ENCODE data around the gene UTS2B. TPM values are rescaled to one million over a fixed set of nuclear protein-coding genes. Genes with fewer than 3 reads are reported as not detected.

The UTS2B gene
- total RNA-seq, 1 donor from 2014 or later = 4.8 TPM

DNA sequence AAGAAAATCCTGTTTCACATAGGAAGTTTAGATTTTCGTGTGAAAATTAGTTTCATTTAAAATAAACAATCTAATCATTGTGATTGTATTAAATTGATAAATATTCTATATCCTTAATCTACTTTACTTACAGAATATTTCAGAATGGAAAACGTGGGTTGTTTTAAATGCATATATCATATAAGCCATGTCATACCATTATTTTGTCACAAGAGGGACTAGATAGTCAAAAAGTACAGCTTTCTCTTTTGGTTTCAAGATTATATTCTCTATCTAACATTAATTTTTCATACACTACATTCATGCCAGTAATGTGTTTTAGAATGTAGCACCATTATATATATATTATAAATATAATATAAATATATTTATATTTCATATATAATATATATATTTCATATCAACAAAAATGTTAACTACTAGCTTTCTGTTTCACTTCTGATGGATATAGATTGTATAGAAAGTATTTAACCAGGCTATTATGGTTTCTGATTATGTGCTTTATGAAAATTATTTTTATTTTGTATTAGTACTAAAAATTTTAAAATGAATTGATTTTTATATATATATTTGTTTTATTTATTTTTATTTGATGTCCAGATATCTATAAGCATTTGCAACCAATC is 86.0 kb downstream of the UTS2B start:
- peak; percentile 36 for DNase-seq (ENCODE audit: low spot score)

DNA sequence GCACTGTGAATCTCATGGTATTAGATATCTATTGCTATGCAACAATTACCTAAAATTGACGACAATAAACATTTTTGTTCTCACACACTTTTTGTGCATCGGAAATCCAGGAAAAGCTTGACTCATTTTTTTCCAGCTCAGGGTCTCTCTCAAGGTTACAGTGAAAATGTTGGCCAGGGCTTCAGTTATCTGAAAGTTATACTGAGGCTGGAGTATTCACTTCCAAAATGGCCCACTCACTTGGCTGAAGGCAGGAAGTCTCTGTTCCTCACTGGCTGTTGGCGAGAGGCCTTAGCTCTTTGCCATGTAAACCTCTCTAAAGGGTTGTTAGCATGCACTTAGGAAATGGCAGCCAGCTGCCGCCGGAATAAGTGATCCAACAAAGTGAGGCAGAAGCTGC is 89.8 kb downstream of the UTS2B start:
- DNase-seq (ENCODE audit: low spot score) = no peak

DNA sequence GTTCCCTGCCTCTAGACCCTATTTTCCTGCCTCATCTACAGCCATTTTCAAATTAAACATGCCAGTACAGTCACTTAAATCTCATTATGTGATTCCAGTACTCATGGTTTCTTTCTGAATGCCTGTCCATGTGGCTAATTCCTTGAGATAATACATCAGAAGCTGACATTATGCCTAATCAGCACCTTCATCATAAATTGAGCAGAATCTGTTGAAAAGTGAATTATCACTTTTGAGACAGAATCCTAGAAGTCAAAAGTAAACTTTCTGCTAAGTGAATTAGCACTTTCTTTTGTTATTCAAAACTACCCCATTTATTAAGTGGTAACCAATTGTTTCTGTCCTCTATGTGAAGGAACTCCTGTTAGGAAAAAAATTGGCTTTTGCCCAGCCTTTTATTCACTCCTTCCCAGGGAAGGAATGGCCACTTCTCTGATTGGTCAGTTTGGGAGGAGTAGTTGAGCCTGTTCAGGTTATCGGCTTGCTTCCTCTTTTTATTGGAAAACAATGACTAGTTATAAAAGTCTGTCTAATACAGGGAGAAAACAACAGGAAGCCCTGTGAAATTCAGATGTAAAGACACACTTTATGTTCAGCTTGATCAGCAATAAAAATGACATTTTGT is 90.8 kb downstream of the UTS2B start:
- no peak for DNase-seq (ENCODE audit: low spot score)

- no peak for DNase-seq (ENCODE audit: low spot score)
Observed at GRCh38 chr3:191238321-191238817, 92.0 kb downstream of the UTS2B start.

DNA sequence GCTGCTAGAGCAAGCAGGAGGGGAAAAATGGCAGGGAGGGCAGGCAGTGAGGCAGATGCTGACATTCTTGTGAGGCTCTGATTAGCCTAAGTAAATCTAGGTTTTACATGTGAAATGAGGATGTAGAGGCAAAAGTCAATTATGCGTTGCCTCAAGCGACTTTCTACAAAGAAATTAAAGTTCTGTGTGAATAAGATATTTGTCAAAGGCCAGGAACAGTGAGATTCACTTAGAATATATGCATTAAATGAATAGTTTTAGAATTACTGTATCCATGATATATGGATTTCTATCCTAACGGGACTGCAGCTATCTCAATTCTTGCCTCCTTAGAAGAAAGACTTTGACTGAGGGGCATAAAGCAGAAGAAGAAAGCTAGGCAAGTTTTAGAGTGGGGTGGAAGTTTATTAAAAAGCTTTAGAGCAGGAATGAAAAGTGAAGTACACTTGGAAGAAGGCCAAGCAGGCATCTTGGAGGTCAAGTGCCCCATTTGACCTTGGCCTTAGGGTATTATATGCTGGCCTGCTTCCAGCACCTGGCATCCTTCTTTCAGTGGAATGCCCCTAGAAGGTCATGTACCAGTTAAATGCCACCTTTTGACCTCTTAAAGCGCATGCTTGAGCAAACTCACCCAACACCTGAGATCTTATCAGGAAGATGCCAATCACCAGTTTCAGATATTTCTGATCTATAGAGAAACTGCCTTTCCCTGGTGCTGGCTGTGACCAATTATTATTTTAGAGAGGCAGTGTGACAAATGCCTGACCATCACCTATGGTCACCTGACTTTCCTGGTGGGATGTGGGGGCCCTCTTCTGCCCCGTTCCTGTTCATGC is 93.1 kb downstream of the UTS2B start:
- no peak for DNase-seq (ENCODE audit: low spot score)

DNA sequence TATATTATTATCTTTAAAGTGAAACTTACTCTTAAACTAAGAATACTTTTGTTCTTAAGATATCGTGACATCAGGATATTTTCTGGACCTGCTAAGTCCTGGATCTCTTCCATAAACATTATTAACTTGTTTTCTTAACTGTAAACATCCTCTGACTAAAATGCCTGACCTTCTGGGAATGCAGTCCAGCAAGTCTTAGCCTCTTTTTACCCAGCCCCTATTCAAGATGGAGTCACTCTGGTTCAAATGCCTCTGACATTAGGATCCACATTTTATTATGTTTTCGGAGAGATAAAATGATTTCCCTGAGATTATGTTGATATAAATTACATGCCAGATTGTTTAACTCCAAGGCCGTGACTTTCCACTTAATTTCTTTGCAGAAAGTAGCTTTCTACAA is 93.7 kb downstream of the UTS2B start:
- no peak for DNase-seq (ENCODE audit: low spot score)

DNA sequence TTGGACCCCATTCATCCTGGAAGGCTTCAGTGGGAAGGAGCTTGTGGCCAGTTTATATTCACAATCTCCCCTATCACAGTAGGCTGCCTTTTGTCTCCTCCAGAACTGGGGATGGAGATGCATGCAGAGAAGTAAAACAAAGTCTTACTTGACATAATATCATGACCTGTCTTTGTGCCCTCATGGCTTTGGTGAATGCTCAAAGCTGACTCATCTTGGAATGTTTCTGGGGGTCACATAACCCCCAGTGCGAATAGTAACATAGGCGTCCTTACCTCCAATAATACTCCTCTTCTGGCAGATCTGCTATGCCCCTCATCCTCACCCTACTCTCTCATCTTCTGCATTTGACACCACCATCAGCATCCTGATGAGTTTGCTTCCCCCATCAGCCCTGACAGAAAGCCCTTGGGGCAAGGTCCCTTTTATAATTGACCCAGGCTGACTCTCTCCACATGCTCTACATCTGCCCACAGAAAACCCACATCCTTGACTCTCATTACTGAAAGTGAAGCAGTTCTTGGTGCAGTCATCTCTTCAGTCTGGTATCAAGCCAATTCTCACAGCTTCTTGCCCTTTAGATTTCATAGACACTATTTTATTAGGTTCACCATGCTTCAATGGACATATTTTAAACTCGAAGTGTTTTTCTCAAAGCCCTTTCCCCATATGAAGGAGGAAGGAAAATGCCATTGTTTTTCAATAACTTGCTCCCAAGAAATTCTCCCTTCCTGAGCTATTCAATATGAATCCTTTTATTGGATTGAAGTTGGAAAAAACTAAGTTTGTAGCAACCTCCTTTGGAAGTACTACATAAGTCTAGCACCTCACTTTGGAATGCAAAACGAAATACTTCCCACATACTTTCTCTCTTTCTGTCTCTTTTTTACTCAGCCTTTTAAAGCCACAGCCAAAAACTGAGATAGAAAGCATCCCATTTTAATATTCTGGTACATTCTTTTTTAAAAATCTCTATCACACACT is 94.7 kb downstream of the UTS2B start:
- DNase-seq (ENCODE audit: low spot score) = no peak

GRCh38 chr3:191234216-191234615 is 96.1 kb downstream of the UTS2B start:
- DNase-seq (ENCODE audit: low spot score) = no peak

- DNase-seq (ENCODE audit: low spot score) = no peak
Observed at GRCh38 chr3:191227541-191227940, 102.8 kb downstream of the UTS2B start.

DNA sequence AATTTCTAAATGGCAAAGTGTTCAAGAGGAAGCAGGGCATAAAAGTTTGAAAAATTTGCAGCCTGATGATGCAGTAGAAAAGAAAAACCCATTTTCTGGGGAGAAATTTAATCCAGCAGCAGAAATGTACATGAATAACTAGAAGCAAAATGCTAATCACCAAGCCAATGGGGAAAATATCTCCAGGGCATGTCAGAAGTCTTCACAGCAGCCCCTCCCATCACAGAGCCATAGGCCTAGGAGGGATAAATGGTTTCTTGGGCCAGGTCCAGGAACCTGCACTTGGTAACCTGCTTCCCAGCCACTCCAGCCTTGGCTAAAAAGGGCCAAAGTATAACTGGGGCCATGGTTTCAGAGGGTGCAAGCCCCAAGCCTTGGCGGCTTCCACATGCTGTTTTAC is 108.7 kb downstream of the UTS2B start:
- no peak for DNase-seq (ENCODE audit: low spot score)

GRCh38 chr3:191220908-191221307 is 109.4 kb downstream of the UTS2B start:
- DNase-seq (ENCODE audit: low spot score) = no peak

DNA sequence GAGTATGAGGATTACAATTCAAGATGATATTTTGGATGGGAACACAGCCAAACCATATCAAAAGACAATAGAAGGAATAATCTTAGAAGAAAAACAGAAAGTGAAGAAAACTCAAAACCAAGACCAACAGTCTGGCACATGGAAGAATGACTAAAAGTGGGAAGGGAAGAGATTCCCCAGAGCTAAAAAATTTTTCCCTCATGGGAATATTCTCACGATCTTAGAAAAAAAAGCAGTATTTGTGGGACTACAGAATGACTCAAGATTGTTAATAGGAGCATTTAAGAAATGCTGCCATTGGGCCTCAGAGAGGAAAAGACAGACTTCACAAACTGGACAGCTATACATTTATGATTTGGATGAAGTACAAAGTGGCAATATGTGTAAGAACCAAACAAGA is 113.0 kb downstream of the UTS2B start:
- DNase-seq (ENCODE audit: low spot score) = no peak

Other genes with a start within 250 kb of the UTS2B start
- 52.5 TPM for gene OSTN, start 131.3 kb downstream of the UTS2B start, total RNA-seq (ENCODE audit: insufficient read depth, low replicate concordance)
- 81.6 TPM for gene CCDC50, start 1.1 kb downstream of the UTS2B start, total RNA-seq (ENCODE audit: insufficient read depth, low replicate concordance)
- not detected for gene PYDC2, start 130.6 kb upstream of the UTS2B start, total RNA-seq (ENCODE audit: insufficient read depth, low replicate concordance)